Stimulated activated CD4-positive, alpha-beta T cell treated with anti-CD3 and anti-CD28 coated beads, Interleukin-4, amount 100 ng/mL, for 24 hours (primary cell): ENCODE measurements around the gene BET1L.
"Not testable (repeated sequence)": the region's sequence is repeated elsewhere in the genome, so short reads cannot be mapped to it uniquely, and the experiment has no call there.

Source experiments
- DNase-seq: peaks from one replicate; pipeline ENCODE4 v3.0.0-alpha.2; 2020

Gene BET1L

DNA sequence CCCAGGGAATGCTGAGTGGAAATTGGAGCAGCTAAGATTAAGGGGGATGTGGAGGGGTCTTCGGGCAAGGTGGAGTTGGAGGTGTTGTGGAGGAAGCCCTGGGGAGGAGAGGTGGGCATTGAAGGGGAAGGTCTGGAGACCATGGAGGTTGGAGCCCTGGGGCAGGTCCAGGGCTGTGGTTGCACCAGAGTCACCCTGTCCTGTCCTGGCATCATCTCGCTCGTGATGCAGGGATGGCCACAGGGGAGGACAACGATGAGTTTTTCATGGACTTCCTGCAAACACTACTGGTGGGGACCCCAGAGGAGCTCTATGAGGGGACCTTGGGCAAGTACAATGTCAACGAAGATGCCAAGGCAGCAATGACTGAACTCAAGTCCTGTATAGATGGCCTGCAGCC is 13.7 kb downstream of the BET1L start:
- not testable (repeated sequence) for DNase-seq

DNA sequence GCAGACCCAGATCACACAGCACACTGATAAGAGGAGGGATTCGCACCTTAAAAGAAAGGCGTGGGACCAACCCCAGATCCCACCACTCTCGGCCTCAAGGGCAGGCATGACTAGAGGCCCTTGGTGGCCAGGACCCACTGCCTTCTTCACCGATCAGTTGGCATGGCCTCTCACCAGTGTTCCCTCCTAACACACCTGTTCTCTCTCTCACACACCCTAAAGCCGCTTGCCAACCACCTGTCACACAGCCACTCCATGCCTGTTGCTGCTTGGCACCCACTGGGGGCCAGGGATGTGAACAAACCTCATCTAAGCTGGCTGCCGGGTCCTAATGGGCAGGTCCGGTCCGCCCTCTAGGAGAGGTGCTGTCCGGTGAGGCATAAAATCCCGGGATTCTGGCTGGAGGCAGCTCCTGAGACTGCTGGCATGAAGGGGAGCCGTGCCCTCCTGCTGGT is 14.5 kb downstream of the BET1L start, which contains the start of gene SCGB1C1:
Gene SCGB1C1, plus strand, starts transcription at position 405 of the 455 bp plus-strand sequence. Its CDS starts 22 bp downstream, at position 427.
- not testable (repeated sequence) for DNase-seq

DNA sequence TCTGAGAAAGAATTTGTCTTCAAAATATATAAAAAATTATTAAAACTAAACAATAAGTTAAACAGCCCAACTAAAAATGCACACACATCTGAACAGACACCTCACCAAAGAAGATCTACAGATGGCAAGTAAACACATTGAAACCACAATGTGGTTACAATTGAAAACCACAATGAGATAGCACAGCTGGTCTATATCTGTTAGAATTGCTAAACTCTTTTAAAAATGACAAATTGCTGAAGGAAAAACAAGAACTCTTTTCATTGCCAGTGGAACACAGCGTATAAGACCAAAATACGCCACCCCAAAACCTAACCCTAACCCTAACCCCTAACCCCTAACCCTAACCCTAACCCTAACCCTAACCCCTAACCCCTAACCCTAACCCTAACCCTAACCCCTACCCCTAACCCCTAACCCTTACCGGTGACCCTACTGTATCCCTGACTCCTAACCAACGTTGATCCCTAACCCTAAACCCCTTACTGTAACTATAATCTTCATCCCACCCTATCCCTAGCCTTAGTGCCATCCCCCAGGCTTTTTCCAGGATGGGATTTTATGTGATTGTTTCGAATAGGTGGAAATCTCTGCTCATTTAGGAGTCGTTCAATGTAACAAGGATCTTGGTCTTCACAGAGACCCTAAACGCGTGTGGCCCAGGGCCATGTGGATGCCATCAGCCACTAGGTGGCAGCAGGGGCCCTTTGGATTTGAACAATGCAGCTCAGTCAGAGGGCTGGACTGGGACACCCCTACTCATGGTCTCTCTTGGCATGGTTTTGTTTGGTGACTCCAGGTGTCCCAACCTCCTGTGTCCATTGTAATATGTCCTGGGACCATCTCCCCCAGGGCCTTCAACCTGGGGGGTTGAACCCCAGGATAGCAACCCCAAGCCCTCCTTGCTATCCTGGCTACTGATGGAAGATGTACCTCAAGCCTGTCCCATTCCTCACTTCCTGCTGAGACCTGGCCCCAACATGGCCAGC is 15.4 kb downstream of the BET1L start:
- peak; percentile 47 for DNase-seq

DNA sequence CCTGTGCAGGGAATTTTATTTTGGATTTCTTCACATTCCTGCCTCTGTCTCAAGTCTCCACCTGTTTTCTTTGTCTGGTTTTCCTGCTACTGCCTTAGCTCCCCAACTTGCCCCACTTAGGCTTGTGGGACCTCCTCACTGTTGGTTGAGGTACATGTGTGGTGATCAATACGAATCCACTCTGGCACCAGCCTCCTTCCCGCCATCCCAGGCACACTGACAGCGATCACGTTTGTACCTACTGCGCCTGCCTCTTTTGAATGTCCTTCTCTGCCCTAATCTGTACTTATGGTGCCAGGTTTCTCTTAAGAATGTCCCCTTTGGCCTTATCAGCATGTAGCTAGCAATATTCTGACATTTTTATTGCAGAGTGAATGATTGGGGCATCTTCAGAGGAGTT is 16.7 kb downstream of the BET1L start:
- DNase-seq = not testable (repeated sequence)

DNA sequence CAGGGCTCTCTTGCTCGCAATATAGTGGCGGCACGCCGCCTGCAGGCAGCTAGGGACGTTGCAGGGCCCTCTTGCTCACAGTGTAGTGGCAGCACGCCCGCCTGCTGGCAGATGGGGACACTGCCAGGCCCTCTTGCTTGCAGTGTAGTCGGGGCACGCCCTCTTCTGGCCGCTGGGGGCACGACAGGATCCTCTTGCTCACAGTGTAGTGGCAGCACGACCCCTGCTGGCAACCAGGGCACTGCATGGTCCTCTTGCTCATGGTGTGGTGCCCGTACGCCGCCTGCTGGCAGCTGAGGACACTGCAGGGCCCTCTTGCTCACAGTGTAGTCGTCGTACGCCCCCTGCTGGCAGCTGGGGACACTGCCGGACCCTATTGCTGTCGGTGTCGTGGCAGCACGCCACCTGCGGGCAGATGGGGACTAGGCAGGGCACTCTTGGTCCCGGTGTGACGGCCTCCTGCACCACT is 17.3 kb downstream of the BET1L start:
- DNase-seq = peak; percentile 46

DNA sequence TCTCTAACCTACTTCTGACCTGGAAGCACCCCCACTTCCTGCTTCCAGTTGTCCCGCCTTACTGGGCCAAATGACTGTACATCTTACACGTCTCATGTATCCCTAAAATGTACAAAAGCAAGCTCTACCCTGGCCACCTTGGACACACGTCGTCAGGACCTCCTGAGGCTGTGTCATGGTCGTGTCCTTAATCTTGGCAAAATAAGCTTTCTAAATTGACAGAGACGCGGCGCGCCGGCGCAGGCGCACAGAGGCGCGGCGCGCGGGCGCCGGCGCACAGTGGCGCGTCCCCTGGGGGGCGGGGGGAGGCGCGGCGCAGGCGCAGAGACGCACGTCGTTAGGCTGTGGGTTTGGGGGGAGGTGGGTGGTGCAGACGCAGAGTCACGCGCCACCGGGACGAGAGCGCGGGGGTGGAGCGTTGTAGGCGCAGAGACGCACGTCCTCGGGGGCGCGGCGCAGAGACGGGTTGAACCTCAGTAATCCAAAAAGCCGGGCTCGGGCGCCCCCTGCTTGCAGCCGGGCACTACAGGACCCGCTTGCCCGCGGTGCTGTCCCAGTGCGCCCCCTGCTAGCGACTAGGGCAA is 17.9 kb downstream of the BET1L start:
- not testable (repeated sequence) for DNase-seq

DNA sequence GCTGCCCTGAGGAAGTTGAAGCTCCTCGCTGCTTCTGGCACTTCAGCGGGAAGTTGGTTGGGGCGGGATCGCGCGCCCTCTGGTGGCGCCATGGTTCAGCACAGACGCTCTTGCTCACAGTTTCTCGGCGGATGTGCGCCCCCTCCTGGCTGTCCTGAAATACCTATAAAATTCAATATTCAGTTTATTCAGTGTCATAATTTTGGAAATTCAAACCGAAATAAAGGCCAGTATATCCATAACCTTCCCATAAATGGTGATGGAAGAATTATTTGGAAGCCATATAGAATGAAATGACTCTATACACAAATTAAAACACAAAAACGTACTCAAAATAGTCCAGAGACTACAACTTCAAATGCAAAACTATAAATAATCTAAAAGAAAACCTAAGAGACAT is 27.0 kb downstream of the BET1L start:
- not testable (repeated sequence) for DNase-seq
